Peyer's patch (tissue), 4 donors: ENCODE measurements around the gene METTL18.

Experiments used
- CTCF ChIP-seq, 6 experiments: fragments of 450-650 bp in 4 of 6; fragments of 200-600 bp in 2 of 6; sonication (generic) in 1 of 6; IDR thresholded peaks; one replicate each; pipeline ENCODE4 v1.5.1; 2017 to 2019; ENCODE audit warnings: antibody characterized with exemption in 6 of 6, mild to moderate bottlenecking in 3 of 6, moderate library complexity in 1 of 6
- POLR2A ChIP-seq, 2 donors: fragments of 450-650 bp; IDR thresholded peaks; one replicate each; pipeline ENCODE4 v1.5.1; 2017; ENCODE audit warnings: antibody characterized with exemption in 2 of 2, mild to moderate bottlenecking in 2 of 2, moderate library complexity in 2 of 2

GRCh38 chr1:169765580-169766331, 29.0 kb downstream of the METTL18 start:
- TF ChIP-seq CTCF (IDR thresholded peaks at IDR 0.05) = no peak
- TF ChIP-seq POLR2A (IDR thresholded peaks at IDR 0.05) = no peak
